HG03039 (cell line): ENCODE results near the gene ZDHHC11B.

ENCODE experiments used
- ATAC-seq: cut with Tn5 transposase; IDR thresholded peaks from one replicate; pipeline ENCODE4 v1.9.1; 2021; ENCODE audit warnings: mild to moderate bottlenecking, moderate library complexity; ENCODE audit not compliant: unreplicated experiment

ZDHHC11B gene

GRCh38 chr5:675871-676698, 108.4 kb downstream of the ZDHHC11B start:
- ATAC-seq = no peak

DNA sequence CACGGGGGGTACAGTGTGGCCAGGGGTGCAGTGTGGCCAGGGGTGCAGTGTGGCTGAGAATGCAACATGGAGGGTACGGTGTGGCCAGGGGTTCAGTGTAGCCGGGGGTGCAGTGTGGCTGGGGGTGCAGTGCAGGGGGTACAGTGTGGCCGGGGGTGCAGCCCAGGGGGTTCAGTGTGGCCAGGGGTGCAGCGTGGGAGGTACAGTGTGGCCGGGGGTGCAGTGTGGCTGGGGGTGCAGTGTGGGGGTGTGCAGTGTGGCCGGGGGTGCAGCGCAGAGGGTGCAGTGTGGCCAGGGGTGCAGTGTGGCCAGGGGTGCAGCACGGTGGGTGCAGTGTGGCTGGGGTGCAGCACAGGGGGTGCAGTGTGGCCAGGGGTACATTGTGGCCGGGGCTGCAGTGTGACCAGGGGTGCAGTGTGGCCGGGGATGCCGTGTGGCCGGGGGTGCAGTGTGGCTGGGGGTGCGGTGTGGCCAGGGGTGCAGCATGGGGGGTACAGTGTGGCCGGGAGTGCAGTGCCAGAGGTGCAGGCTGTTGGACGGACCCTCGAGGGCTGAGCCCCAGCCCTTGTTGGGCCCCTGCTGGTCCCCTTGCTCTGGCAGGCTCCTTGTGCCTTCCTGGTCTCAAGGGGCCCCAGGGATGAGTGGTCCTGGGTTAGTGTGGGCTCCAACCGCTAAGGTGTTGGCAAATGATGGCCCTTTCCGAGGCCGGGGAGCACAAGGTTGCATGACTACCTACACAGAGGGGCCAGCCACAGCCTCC, 109.2 kb downstream of the ZDHHC11B start:
- no peak for ATAC-seq

GRCh38 chr5:674630-675011, 109.9 kb downstream of the ZDHHC11B start:
- no peak for ATAC-seq

DNA sequence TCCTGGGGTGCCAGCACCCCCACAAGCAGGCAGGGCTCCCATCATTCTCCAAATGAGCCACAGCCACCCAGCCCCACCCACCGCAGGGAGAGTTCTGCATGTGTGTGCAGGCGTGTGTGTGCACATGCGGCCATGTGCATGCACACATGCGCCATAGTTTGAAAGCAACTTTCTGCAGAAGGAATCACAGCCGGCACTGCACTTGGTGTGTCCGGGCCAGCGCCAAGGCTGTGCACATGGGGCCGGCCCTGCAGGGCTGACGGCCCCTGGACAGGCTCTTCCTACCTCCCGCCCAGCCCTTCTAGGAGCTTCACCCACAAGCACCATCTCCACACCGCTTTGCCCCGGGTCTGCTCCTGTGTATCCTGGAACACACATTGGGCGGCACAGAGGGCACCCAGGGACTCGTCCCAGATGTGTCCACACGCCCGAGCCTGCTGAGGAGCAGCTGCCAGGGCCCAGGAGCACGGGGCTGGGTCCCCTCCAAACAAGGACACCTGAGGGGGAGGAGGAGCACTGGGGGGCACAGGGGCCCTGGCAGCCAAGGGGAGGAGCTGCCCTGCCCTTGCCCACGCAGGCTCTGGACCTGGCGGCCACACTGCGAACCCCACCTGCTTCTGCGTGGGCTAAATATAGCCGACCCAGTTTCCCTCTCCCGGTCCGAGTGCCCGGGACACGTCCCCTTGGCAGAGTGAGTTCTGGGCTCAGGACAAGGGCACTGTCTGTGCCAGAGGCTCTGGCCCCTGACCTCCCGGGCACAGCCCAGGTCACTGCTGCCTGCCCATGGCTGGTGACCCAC, 110.5 kb downstream of the ZDHHC11B start:
- no peak for ATAC-seq

DNA sequence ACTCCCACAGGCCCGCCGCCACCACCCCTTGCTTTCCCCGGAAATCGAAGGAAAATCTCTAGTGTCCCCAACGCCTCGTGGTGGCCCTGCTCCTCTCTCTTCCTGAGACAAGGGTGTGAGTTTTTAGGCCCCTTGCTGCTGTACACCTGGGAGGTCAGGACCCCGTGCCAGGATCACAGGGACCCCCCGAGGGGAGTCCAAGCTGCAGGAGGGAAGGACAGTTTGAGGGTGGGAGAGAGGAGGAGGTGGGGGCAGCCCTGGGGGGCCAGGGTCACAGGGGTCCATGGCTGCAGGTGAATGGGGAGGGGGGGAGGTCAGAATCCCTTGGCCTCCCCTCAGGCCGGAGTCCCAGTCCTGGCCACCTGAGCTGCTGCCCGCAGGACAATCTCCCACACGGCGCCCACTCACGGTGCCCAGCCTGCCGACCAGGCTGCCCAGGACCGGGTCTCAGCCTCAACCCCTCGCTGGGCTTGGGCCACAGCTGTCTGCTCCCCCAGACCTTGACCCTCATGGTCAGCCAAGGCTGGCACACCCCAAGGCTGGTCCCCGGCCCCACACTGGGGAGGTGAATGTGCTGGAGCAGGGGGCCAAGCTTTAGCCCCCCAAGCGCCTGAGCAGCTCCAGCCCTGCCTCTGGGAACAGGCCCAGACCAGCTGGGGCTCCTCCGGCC, 111.2 kb downstream of the ZDHHC11B start:
- no peak for ATAC-seq

GRCh38 chr5:672329-673160, 112.0 kb downstream of the ZDHHC11B start:
- no peak for ATAC-seq

DNA sequence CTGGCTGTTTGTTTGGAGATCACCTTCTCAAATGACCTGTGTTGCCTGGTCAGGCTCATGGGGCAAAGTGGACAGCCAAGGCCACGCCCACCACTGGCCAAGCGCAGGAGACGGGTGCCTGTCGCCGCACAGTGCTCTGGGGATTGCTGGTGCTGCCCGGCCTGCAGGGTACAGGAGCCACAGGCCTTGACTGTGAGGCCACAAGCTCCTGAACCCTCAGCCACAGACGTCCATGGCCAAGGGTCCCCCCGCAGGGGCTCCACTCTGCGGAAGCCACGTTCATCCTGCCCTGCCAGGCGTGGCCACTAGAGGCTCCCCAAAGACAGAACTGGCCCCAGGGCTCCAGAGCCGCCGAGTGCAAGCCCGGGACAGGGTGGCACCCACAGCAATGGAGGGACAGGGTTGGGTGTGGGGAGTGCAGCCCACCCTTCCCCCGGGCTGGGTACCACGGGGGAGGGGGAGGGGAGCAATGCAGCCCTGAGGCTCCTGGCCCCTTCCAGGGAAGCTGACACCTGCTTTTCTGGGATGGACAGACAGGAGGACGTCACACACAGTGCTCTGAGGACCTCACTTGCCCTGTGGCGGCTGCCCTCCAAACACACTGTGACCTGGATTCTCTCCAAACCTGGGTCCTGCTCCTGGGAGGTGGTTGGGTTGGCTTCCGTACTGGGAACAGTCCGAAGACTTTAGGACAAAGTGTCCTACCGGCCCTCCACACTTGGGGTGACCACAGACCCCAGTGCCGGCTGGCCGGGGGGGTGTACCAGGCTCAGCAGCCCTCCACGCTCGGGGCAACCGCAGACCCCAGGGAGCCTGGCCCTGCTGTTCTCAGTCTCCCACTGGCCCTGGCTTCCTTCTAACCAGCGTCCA, 112.8 kb downstream of the ZDHHC11B start:
- peak; percentile 58 for ATAC-seq

DNA sequence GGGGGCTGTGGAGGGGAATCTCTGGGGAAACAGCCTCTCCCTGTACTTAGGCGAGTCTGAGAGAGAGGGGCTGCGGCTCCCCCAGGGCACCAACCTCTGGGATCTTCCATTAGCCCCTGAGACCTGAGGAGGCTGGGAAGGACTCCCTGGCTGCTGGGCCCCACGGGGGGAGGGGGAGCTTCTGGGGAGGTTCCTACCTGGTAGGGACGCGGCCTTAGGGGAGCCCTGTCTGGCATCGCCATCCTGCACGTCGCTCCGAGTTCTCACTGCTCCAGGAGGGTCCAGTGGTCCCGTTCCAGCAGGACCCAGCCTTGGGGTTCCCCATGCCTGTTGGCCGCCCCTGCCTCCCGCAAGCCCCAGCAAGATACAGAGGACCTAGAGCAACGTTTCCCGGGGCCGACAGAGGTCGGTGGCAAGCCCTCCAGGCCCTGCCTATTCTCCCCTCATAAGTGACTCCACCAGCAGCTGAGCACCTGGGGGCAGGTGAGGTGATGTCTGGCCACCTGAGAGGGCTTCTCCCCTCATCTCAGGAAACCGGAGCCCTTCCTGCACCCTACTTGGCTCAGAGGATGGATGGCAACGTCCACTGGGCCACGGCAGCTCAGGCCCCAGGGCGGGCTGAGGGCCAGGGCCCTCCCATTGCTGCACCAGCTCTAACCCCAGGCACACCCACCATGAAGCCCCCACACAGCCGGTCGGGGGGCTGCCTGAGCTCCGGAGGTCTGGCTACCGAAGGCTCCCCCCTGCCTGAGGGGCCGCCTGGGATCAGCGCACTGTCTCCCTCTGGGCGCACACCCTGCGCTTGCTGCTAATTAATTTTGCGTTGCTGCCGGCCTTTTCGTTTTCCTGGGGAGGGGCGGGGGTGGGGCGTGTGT, 113.9 kb downstream of the ZDHHC11B start:
- no peak for ATAC-seq

DNA sequence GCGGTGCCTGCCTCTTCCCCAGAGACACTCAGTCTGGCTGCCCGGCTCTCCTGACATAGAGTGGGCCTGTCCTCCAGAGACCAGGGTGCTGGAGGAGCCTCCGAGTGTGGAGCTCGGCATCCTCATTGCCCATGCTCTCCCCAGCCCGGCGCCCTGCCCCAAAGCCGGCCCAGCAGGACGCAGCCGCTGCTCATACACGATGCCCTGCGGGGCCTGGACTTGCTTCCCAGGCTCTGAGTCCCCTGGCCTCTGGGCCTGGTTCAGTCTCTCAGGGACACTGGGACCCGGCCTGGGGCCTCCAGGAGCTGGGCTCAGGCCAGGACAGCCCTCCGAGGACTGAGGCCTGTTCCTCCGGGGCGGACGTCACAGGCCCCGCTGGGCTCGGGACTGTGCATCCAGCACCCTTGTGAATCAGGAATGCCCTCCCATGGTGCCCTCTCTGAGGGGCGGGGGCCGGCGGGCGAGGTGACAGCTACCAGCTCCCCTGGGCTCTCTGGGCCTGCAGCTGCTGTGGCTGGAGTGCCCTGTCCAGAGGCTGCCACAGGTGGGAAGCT, 114.6 kb downstream of the ZDHHC11B start:
- no peak for ATAC-seq

DNA sequence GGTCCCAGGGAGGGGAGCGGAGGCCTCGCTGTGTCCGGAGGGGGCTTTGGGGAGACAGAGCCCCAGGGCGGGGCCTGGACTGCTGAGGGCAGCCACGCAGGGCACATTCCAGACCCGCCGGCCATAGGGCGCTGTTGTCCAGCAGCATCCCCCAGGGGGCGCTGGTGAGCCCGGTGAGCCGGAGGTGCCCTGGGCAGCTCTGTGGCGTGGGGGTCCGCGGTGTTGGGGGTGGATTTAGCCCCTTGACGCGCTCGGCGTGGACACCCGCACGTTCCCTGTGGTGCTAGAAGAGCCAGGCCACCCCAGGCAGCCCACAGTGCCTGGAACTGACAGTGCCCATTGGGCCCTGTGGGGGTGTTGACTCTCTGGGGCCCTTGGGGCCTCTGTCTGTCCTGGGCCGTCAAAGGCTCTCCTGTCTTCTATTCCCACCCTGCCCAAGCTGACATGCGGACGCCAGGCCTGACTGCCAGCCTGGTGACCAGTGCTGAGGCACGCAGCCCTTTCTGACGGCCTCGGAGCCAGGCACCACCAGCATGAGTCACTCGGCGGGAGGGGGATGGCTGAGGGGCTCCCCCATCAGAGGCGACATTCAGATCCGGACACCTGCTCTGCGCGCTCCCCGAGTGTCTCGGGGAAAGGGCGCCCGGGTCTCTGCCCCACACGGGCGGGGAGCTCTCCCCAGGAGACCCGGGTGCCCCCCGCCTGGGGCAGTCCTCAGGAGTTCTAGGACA, 115.3 kb downstream of the ZDHHC11B start:
- no peak for ATAC-seq

- no peak for ATAC-seq
Measured at GRCh38 chr5:668283-668995, 116.1 kb downstream of the ZDHHC11B start.

- ATAC-seq = no peak
Measured at GRCh38 chr5:666816-667498, 117.6 kb downstream of the ZDHHC11B start.

GRCh38 chr5:665956-666711, 118.4 kb downstream of the ZDHHC11B start:
- no peak for ATAC-seq

DNA sequence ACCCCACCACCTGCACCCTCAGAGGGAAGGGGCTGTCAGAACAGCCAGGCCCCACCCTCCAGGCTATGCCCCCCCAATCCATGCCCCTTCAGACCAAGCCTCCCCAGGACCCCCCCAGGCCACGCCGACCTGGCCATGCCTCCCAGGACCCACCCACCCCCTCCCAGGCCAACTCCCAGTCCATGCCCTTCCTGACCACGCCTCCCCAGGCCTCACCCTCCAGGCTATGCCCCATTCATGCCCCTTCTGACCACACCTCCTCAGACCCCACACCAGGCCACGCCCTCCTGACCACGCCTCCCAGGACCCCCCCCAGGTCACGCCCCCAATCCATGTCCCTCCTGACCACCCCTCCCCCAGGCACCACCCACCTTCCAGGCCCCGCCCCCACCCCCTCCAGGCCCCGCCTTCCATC, 119.0 kb downstream of the ZDHHC11B start:
- no peak for ATAC-seq

DNA sequence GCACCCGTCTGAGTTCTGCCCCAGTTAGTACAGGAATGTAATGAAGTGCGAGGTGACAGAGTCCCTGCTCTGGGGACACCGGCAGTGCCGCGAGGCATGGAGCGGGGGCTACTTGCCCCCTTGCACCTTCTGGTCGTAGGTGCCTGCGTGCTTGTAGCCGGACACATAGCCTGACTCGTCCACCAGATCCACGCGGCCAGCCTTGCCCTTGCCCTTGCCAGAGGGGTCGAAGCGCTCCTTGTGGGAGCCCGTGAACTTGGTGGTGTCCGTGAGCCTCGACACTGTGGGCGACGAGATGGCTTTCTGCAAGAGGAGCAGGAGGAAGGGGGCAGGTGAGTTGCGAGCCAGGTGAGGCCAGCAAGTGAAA, 119.6 kb downstream of the ZDHHC11B start:
- no peak for ATAC-seq
